ENCODE results near the gene BABAM2.
"Not testable (repeated sequence)": the region's sequence is repeated elsewhere in the genome, so short reads cannot be mapped to it uniquely, and the experiment has no call there.

The BABAM2 gene

GRCh38 chr2:28085201-28085600 is 194.7 kb downstream of the BABAM2 start:
- no peak for DNase-seq

- no peak for DNase-seq
Measured at GRCh38 chr2:28086611-28087010, 196.1 kb downstream of the BABAM2 start.

GRCh38 chr2:28088970-28089369 is 198.4 kb downstream of the BABAM2 start:
- no peak for DNase-seq

- no peak for DNase-seq
Measured at GRCh38 chr2:28089486-28089885, 199.0 kb downstream of the BABAM2 start.

- no peak for DNase-seq
Measured at GRCh38 chr2:28093308-28093707, 202.8 kb downstream of the BABAM2 start.

GRCh38 chr2:28093768-28094167 is 203.2 kb downstream of the BABAM2 start:
- no peak for DNase-seq

- DNase-seq = no peak
Measured at GRCh38 chr2:28094739-28095138, 204.2 kb downstream of the BABAM2 start.

- DNase-seq = no peak
Measured at GRCh38 chr2:28095622-28096021, 205.1 kb downstream of the BABAM2 start.

- DNase-seq = no peak
Measured at GRCh38 chr2:28096421-28096820, 205.9 kb downstream of the BABAM2 start.

GRCh38 chr2:28098501-28099225 is 208.1 kb downstream of the BABAM2 start:
- DNase-seq = no peak

GRCh38 chr2:28101123-28101522 is 210.6 kb downstream of the BABAM2 start:
- no peak for DNase-seq

GRCh38 chr2:28101892-28102291 is 211.4 kb downstream of the BABAM2 start:
- no peak for DNase-seq

GRCh38 chr2:28102455-28102874 is 211.9 kb downstream of the BABAM2 start:
- DNase-seq = no peak

GRCh38 chr2:28103611-28104010 is 213.1 kb downstream of the BABAM2 start:
- no peak for DNase-seq

- no peak for DNase-seq
Measured at GRCh38 chr2:28108143-28108542, 217.6 kb downstream of the BABAM2 start.

GRCh38 chr2:28113771-28114170 is 223.2 kb downstream of the BABAM2 start:
- not testable (repeated sequence) for DNase-seq

GRCh38 chr2:28117104-28117596 is 226.6 kb downstream of the BABAM2 start:
- no peak for DNase-seq

- no peak for DNase-seq
Measured at GRCh38 chr2:28119631-28120030, 229.1 kb downstream of the BABAM2 start.

- DNase-seq = no peak
Measured at GRCh38 chr2:28128281-28128950, 237.9 kb downstream of the BABAM2 start.

- DNase-seq = peak; percentile 17
Measured at GRCh38 chr2:28129955-28130695, 239.6 kb downstream of the BABAM2 start.

GRCh38 chr2:28133778-28134177 is 243.2 kb downstream of the BABAM2 start:
- peak; percentile 13 for DNase-seq

GRCh38 chr2:28134262-28134812 is 243.8 kb downstream of the BABAM2 start:
- DNase-seq = peak; percentile 81

- peak; percentile 91 for DNase-seq
Measured at GRCh38 chr2:28134857-28135256, 244.3 kb downstream of the BABAM2 start.

All from DMS79 treated with DMSO at 0.1 percent for 48 hours (cell line).